Right atrium auricular region (tissue), 2 donors: ENCODE measurements around the gene KCTD13. TPM values are rescaled to one million over a fixed set of nuclear protein-coding genes. Genes with fewer than 3 reads are reported as not detected.
"Not testable (repeated sequence)": the region's sequence is repeated elsewhere in the genome, so short reads cannot be mapped to it uniquely, and the experiment has no call there.

Experiments
- DNase-seq: peaks from one replicate; pipeline ENCODE4 v3.0.0-alpha.2; 2019; ENCODE audit warnings: low spot score
- H3K27ac ChIP-seq, 2 donors: fragments of 200-600 bp; sonication (generic); 1 replicate in 1 of 2; 2 replicates in 1 of 2; pipeline ENCODE4 v1.5.1; 2016 to 2019
- H3K27me3 ChIP-seq, 2 donors: fragments of 200-600 bp; sonication (generic); one replicate each; pipeline versions ENCODE4 v1.5.1 to v1.6.0; 2017 to 2019
- H3K36me3 ChIP-seq: fragments of 200-600 bp; sonication (generic); one replicate; pipeline ENCODE4 v1.5.1; 2016
- H3K4me1 ChIP-seq, 2 donors: fragments of 200-600 bp; sonication (generic); one replicate each; pipeline versions ENCODE4 v1.5.1 to v1.6.0; 2017 to 2019
- H3K4me3 ChIP-seq, 2 donors: fragments of 200-600 bp; sonication (generic); 1 replicate in 1 of 2; 2 replicates in 1 of 2; pipeline ENCODE4 v1.5.1; 2017 to 2019; ENCODE audit warnings: mild to moderate bottlenecking in 1 of 2, moderate library complexity in 1 of 2
- H3K9me3 ChIP-seq, 2 donors: fragments of 200-600 bp; sonication (generic); one replicate each; pipeline ENCODE4 v1.5.1; 2019
- total RNA-seq, 2 donors: library from RNA; depleted of rRNA; stranded (reverse); fragments of >200 nt; gene quantifications; one replicate each; pipeline ENCODE4 v1.1.0, GENCODE V29; 2016
- TF ChIP-seq, protein P1 (sequence below), 2 donors: fragments of 200-600 bp; sonication (generic); IDR thresholded peaks; one replicate each; pipeline ENCODE4 v1.5.1; 2019; ENCODE audit warnings: antibody characterized with exemption in 2 of 2

Gene KCTD13
- total RNA-seq, 2 donors from 2014 or later, result 6.4 to 6.5 TPM

DNA sequence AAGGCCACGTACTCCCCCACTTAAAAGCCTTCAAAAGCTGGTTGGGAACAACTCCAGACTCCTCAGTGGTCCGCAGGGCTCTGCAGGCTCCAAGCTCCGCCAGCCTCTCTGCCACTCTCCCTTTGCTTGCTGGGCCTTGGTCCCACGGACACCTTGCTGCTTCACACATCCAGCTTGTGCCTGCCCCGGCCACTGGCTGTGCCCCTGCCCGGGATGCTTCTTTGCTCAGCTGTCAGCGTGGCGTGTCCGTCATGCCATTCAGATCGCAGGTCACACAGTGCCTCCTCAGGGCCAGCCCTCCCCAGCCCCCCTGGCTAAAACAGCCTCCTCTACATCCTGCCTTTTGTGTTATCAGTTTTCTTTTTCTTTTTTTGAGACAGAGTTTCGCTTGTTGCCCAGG, 13.9 kb downstream of the KCTD13 start:
- Histone ChIP-seq H3K4me3 (no peak overlapping the region), H3K27me3 (no peaks in the 10 kb centered on the region), H3K36me3 (no peaks in the 10 kb centered on the region), H3K4me1 (no peaks in the 10 kb centered on the region), H3K9me3 (no peaks in the 10 kb centered on the region), H3K27ac (no peak overlapping the region)
- DNase-seq, result no peak
- TF ChIP-seq, protein P1, sequence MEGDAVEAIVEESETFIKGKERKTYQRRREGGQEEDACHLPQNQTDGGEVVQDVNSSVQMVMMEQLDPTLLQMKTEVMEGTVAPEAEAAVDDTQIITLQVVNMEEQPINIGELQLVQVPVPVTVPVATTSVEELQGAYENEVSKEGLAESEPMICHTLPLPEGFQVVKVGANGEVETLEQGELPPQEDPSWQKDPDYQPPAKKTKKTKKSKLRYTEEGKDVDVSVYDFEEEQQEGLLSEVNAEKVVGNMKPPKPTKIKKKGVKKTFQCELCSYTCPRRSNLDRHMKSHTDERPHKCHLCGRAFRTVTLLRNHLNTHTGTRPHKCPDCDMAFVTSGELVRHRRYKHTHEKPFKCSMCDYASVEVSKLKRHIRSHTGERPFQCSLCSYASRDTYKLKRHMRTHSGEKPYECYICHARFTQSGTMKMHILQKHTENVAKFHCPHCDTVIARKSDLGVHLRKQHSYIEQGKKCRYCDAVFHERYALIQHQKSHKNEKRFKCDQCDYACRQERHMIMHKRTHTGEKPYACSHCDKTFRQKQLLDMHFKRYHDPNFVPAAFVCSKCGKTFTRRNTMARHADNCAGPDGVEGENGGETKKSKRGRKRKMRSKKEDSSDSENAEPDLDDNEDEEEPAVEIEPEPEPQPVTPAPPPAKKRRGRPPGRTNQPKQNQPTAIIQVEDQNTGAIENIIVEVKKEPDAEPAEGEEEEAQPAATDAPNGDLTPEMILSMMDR (IDR thresholded peaks at IDR 0.05), result no peak

DNA sequence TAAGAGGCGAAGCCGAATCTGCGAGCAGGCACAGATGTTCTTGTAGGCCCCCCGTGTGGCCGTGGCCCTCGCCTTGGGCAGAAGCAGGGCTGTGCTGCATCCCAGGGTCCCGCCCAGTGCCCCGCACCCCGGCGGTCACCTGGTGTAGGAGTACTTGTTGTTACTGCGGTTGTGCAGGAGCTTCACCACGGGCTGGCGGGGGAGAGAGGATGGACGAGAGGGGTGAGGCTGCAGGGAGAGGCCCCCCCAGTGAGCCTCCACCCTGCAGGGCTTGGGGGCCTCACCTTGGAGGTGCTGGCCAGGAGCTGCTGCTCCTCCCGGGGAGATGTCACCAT, 14.4 kb downstream of the KCTD13 start:
- no peaks in the 10 kb centered on the region for H3K4me1 ChIP-seq
- H3K27me3 ChIP-seq, result no peaks in the 10 kb centered on the region
- no peaks in the 10 kb centered on the region for H3K9me3 ChIP-seq
- no peaks in the 10 kb centered on the region for H3K36me3 ChIP-seq
- DNase-seq, result no peak
- H3K27ac ChIP-seq, result no peak overlapping the region
- H3K4me3 ChIP-seq, result no peak overlapping the region
- TF ChIP-seq, protein P1 (IDR thresholded peaks at IDR 0.05), result no peak

DNA sequence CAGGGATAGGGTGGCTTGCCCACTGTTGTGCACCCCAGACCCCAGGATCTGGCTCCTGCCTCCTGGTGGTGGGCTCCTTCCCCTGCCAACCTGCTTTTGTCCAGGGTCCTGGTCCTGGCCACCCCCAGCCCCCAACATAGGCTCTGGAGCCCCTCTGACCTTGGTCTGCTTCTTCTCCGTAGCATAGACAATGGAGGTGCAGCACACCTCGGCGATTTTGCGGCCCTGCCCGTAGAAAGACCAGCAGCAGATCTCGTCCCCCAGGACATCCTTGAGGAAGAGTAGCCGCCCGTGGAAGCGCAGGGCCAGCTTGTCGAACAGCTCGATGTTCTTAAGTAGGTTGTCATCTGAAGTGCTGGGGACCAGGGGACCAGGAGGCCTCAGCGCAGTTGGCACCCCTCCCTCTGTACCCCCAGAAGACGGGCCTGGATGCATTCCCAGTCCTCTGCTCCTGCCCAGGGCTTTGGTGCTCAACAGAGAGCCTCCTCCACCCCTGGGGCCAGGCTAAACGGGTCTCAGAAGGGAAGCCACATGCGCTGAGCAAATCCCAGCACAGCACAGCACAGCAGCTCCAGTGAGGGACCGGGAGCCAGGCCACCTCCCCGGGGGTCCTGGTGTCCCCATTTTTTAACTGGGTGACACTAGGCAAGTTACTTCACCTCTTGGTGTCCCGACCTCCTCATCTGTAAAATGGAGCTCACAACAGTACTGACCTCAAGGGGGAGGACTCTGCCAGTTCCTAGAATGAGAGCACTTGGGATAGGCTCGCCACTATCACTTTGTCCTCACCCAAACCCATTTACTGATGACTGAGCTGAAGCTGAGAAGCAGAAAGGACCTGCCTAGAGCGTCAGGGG, 15.0 kb downstream of the KCTD13 start:
- no peak overlapping the region for H3K27ac ChIP-seq
- H3K4me3 ChIP-seq, result no peak overlapping the region
- H3K4me1 ChIP-seq, result no peaks in the 10 kb centered on the region
- no peaks in the 10 kb centered on the region for H3K27me3 ChIP-seq
- DNase-seq, result no peak
- H3K9me3 ChIP-seq, result no peaks in the 10 kb centered on the region
- H3K36me3 ChIP-seq, result no peaks in the 10 kb centered on the region
- TF ChIP-seq, protein P1 (IDR thresholded peaks at IDR 0.05), result no peak

DNA sequence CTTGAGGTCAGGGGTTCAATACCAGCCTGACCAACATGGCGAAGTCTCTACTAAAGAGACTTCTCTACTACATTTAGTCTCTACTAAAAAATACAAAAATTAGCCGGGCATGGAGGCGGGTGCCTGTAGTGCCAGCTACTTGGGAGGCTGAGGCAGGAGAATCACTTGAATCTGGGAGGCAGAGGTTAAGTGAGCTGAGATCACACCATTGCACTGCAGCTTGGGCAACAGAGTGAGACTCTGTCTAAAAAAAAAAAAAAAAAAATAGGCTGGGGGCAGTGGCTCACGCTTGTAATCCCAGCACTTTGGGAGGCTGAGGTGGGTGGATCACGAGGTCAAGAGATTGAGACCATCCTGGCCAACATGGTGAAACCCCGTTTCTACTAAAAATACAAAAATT, 16.2 kb downstream of the KCTD13 start:
- not testable (repeated sequence) for H3K4me1 ChIP-seq, H3K27me3 ChIP-seq, H3K36me3 ChIP-seq, H3K9me3 ChIP-seq, DNase-seq, H3K4me3 ChIP-seq, H3K27ac ChIP-seq

DNA sequence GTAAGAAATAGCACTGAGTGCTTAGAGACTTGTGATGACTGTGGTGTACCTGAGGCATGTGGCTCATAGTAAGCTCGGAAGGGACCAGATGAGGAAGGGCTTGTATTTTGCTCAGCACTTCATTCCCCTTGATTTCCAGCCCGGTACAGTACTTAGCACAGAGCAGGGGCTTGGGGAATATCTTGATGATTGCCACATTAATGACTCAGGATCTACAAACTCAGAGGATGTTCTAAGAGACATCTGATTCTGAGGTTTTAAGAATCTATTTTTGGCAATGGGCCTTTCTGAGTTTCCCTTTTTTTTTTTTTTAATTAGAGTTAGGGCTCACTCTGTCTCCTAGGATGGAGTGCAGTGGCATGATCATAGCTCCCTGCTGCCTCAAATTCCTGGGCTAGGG, 16.6 kb downstream of the KCTD13 start:
- Histone ChIP-seq H3K4me3 (no peak overlapping the region), H3K9me3 (no peaks in the 10 kb centered on the region), H3K27me3 (no peaks in the 10 kb centered on the region), H3K36me3 (no peaks in the 10 kb centered on the region), H3K4me1 (no peaks in the 10 kb centered on the region), H3K27ac (no peak overlapping the region)
- DNase-seq, result no peak
- TF ChIP-seq, protein P1 (IDR thresholded peaks at IDR 0.05), result no peak

DNA sequence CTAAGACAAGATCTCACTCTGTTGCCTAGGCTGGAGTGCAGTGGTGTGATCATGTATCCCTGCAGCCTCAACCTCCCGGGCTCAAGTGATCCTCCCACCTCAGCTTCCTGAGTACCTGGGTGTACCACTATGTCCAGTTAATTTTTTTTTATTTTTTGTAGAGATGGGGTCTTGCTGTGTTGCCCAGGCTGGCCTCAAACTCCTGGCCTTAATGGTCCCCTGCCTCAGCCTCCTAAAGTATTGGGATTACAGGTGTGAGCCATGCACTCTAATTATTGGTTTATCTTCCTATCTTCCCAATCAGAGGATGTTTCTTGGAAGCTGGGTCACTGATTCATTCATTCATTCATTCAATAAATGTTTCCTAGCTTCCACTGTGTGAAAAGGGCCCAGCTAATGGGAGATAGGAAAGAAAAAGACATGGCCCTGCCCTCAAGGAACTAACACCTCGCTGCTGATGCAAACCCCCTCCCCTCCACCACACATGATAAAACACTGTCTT, 17.3 kb downstream of the KCTD13 start:
- H3K4me3 ChIP-seq, result no peak overlapping the region
- H3K4me1 ChIP-seq, result no peaks in the 10 kb centered on the region
- no peaks in the 10 kb centered on the region for H3K27me3 ChIP-seq
- no peak overlapping the region for H3K27ac ChIP-seq
- H3K36me3 ChIP-seq, result no peaks in the 10 kb centered on the region
- H3K9me3 ChIP-seq, result no peaks in the 10 kb centered on the region
- TF ChIP-seq, protein P1 (IDR thresholded peaks at IDR 0.05), result no peak
- DNase-seq, result no peak
